Right hindlimb (tissue), 1 donor: ENCODE results near the gene KAT6B.

Source experiments
- DNase-seq: peaks from one replicate; pipeline ENCODE4 v3.0.0-alpha.2; 2018

Gene KAT6B

DNA sequence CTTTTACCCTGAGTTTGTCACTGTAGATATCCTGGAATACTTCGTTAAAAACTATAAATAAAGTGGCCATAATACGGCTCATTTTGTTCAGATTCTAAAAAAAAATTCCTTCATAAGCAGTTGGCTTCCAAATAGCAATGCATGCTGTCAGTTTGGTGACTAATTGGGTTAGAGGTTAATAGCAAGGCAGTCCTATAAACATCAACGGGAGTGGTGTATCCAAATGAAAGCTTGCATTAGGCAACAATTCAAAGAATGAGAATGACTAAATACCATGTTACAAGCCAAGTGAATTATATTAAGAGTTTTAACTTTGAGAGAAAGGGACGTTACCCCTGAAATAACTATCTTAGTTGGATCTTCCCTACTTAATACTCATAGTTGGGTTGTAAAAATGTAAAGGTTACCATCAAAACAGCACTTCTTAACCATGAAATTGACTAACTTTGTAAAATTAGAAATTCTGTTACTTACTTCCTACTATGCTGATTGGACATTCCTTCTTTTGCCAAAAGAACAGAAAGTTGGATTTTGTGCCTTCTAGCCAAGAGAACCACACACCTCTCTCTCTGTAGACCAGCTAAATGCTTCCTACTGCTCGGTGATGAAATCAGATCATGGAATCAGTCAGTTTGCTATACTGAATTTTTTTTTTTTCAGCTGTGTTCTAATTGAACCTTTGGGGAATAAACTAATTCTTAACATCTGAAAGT, 98.0 kb downstream of the KAT6B start:
- DNase-seq, result no peak

DNA sequence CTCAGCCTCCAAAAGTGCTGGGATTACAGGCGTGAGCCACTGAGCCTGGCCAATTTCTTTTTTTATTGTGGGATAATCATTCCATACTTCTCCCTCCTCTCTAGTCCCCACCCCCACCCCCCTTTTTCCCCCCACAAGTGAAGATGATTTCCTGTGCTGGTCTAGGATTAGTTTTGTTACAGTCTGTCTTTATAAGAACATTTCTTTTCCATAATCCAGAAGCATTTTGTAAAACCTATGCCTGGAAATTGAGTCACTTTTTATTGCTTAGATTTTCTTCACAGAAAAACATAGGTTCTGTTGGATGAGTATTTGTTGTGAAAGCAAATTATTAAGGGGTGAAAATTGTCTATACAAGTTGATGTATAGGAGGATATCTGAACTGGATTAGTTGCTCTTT, 98.9 kb downstream of the KAT6B start:
- DNase-seq, result no peak

DNA sequence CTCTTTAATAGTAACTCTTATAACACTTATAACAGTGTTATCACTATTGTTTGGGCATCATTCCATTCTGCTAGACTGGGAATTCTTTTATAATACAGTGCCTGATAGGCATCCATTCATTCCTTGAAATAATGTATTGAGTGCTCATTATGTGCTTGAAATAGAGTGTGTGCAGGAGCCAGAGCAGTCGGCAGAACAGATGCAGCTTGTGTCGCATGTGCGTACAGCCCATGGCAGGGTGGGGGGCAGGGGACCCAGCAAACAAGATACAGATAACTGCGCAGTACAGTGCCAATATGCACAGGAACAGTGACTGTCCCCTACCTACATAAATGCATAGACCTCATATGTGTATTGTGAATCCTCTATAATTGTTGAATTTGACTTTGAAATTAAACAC, 99.3 kb downstream of the KAT6B start:
- no peak for DNase-seq

DNA sequence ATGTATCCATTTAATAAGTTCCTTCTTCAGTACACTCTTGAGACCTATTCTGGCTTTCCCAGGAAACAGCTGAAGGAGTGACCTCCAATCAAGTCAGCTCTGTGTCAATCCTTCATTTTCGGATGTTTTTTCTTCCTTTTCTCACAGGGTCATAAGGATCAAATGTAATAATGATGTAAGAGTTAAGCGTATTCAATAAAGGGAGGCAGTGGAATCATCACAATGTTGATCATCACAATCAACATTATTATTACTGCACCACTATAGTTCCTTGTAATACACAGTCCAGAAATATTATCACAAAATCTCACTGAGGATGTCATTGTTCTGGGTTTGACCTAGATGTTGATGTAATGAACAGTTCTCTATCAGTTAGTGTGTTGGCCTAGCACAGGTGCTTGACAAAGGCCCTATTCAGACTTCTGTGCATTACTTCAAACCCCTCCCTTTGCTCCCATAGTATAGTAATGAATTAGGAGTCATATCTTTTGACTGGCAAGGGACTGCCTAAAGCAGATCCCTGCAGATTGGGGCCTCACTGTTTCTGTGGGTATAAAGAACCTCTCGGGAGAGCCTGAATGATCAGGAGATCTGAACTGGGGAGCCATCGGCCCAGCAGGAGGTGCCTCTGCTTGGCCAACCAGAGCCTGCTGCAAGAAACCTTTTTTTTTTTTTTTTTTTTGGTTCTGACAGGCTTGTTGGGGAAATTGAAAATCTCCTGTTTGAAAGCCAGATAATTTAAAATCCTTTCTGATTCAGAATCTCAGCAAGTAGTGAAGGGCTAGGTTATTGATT, 100.6 kb downstream of the KAT6B start:
- no peak for DNase-seq

DNA sequence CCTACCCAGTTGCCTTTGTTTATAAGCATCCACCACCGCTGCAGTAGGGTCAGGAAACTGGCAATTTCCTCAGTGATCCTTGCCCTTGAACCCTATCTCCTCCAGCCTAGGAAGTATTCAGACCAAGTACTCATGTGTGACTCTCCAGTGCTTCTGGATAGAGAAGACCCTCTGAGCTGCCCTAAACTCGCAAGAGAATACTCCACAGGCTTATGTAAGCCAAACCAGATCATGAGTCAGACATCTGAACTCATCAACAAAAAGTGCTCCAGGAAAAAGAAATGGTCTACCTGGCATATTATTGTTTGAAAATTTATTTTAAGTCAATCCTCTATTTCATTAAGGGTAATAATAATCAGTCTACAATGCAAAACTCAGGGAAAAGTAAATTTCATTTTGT, 101.3 kb downstream of the KAT6B start:
- no peak for DNase-seq

DNA sequence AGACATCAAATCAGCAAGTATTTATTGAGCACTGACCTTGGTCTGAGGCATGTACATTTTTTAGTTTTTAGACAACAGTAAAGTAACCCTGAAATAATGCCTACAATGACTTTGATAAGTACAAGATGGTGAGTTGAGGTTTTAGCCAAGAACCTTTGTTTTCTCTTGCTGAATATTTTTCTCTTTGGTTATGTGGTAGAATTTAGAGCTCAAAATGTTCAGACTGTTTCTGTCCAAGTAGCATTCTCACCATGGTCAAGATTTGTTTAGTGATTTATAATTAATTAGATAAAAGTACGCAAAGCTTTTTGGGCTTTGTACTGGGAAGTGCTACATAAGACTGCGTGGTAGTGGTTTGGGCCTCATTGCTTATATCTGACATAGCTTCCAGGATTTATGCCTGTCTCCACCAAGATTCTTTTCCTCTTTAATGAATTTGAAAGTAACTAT, 102.4 kb downstream of the KAT6B start:
- no peak for DNase-seq

DNA sequence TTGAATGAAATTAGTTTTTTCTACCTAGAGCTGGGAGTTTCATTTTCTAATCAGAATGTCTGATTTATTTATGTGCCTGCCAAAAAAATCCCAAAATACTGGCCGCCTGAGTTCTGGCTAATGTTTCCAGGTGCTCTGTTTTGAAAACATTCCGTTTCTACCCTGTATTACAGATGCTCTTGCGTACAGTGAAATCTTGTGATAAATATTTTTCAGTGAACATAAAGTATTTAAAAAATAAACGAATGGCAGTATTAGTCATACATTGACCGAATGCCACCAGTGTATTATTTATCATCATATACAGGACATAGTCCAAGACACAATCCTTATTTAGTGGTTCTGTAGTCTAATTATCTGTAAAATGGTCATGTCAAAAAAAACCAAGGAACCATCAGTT, 102.8 kb downstream of the KAT6B start:
- DNase-seq, result no peak

DNA sequence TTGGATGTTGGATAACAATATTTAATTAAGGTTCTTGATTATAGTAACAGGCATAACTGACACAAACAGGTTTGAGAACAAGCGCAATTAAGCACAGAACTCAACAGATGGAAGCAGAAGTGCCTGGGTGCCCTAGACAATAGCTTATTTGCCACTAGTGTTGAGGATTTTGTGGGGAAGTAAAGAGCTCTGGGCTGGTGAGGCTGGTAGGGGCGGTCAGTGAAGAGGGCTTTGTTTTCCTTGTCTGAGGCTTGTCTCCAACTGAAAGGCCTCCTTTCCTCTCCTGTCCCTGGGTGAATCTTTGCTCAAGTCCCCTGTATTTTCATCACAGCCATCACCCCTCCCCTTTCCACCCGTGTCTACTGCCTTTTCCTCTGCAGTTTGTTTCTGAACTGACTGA, 104.6 kb downstream of the KAT6B start:
- no peak for DNase-seq

DNA sequence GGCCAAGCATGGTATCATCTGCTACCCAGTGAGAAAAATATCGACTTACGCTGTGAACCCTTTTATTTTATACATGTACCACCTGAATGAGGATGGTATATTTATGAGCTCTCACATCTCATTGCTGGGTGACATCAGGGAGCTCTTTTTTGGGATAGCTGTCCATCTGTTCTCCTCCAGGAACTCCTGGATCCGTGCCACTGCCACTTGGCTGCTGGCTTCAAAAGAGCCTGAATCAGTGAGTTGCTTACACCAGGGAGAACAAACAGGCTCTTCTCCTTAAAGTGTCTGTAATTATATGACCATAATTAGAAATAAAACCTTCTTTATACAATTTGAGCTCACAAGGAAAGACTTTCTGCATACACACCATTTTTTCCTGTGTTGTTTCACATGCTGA, 106.2 kb downstream of the KAT6B start:
- DNase-seq, result peak; percentile 42

DNA sequence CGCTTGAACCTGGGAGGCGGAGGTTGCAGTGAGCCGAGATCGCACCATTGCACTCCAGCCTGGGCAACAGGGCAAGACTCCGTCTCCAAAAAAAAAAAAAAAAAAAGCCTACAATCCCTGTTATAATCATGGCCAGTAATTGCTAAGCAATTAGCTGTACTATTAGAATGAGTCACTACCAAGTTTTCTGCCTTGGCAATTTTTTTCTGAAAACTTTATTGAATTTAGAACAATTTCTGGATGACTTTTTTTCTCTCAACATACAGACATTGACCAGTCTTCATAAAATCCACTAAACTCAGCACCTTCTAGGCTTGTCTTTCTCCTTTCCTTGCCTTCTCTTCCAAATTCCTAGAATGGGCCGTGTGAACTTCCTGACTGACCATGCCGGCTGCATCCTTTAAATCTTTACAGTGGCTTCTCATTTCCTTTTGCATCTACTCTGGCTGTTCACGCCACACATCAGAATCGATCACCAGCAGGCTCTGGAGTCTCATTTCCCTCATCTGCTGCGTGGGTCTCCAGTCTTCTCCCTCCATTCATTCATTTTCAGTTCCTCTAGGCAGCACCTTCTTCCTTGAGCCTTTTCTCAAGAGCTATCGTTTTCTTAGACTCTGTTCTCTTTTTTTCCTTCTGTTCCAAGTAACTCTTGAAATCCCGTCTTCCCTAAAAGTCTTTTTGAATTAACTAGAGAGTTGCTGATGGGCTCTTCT, 107.9 kb downstream of the KAT6B start:
- DNase-seq, result no peak

DNA sequence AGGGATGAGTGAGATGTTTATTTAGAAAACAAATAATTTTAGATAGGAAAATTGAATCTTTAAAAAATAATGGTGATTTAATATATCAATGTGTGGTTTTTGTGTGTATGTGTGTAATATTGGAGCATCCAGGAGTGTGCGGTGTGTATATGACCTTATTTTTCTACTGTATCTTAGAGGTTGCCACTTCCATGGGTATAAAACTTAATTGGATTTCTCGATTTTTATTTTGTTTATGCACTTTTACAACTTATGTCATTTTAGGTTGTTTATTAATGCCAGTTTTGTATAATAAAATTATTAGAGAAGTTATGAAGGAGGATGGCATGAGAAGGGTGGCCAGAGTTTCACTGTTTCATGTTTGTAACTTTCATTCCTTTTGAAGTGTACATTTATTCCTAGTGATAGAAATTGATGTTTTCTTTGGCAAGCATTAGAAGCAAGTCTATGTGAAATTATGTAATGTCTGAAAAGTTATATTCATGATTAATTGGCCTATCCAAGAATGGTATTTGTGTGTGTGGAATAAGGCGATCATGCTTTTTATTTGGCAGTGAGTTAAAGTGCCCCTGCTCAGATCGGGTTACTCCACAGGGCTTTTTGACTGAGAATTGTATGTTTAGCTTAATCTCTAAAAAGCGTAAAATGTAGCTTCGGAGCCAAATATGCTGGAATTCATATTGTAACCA, 110.3 kb downstream of the KAT6B start:
- DNase-seq, result peak; percentile 37

DNA sequence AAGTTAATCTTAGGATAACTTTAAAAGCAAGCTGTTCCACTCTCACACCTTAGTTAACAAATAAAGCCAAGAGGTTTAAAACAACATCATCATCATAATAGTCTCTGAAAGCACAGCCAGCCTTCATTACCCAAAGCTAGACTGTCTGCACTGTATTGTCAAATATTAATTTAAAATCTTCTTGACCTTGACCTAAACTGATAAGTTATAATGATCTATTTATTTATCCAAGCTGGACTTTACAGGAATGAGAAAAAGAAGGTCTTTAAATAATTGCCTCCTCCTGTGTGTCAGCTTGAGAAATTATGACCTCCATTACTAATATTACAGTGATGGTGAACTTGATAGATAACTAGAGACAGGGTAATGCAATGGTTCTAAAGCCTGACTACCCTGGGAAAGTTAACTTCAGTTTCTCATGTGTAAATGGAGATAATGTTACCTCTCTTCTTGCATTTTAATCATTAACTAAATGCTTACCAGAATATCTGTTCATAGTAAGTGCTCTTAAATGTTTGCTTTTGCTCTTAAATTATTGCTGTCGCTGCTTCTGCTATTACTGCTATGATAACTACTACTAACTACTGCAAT, 111.0 kb downstream of the KAT6B start:
- no peak for DNase-seq

DNA sequence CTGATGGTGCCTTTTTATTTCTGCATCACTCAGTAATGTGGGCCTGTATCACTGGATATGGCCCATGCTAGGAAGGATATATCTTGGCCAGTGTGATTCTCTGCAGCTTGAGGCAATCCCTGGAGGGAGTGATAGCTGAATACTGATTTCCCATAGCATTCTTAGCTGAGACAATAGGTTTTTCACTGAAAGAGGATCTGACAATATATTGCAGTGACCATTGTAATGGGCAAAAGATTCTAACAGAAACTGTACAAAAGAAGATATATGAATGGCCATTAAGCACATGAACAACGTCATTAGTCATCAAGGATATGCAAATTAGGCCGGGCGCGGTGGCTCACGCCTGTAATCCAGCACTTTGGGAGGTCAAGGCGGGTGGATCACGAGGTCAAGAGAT, 117.8 kb downstream of the KAT6B start:
- no peak for DNase-seq

DNA sequence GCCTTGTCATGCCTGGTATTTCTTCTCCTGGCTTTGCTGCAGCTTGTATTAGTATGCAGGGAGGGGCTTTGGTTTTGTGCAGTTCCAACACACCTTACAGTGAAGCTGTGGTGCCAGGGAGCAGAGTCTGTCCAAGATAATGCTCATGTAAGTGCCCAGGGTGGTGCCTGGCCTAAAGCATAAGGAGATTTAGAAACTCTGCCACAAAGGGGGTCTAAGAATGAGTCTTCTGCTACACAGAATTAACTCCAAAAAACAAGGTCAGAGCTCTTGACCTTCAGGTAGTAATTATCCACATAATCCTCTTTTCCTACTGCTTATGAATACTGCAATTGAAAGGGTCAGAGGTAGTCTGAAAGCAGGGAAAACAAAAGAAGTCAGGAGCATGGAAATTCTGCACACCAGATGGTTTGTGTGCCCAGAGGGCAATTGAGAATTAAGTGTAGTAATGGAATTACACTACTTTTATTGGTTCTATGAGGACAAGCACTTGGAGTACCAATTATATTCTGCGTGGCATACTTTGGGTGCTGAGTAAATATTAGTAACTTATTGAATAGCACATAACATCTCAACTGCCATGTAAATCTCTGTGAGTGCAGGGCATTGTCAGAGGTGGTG, 121.5 kb downstream of the KAT6B start:
- no peak for DNase-seq

DNA sequence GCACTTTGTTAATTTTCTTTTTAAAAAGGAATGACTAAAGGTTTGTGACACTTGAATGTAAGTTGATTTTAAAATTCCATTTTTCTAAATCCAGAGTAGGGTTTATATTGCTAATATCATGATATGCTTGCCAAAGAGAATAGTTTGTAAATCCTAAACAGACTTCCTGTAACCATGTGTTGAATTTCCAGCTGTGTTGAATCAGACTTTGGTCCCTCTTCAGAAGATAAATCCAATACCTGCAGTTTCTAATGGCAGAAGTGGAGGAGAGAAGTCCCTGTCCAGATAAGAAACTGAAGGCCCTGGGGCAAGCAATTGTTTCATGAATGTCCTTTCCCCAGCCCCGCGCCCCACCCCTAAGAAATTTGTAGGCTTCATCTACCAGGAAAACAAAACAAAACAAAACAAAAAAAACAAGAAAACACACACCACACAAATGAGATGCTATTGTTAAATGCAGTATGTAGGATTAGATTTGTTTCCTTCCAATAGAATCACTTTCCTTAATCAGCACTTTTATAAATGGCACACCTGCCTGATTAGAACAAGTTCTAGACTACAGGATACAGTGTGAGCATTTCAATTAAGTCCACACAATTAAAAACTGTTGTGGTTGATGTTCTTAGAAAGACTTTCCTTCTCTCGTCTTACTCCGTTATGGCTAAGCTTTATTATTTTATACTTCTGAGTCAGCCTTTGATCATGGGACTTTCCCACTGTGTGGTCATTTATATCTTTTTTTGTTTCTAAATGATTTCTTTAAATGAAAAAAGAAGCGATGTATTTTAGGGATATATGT, 122.8 kb downstream of the KAT6B start:
- DNase-seq, result no peak

DNA sequence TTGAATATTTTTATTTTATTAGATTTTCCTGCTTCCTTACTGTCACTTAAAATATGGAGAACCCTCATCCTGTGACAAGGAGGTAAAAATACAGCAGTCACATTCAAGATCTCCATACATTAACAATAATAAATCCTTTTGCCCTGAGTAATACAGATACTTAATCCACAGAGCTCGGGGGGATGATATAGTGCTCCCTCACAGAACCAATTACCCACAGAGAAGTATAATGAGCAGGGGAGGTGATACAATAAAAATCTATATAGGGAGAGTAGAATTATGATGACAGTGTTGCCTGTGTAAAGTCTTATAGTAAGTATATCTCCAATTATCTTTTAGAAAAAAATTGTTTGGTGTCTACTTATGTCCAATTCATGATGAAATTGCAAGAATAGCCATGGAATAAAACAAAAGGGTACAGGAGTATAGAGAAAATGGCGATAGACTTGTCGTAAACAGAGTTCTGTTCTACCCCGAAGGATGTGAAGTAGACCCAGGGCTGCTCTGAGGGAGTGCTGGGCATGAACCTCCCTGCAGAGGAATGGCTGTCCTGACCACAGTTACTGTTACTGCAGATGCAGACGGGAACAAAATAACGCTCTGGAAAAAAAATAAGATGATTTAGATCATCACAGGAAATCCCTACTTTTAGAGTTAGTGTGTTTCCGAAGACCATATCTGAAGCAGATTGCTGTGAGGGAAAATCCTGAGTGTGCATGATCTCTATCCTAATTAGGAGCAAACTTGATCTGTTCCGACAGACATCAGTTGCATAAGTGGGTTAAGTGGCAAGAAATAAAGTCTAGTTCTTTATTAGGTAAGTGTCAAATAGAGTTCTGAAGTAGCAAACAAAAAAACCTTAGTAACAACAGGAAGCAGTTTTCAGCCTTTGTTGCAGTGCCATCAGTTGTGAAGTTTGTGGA, 123.7 kb downstream of the KAT6B start:
- DNase-seq, result no peak

DNA sequence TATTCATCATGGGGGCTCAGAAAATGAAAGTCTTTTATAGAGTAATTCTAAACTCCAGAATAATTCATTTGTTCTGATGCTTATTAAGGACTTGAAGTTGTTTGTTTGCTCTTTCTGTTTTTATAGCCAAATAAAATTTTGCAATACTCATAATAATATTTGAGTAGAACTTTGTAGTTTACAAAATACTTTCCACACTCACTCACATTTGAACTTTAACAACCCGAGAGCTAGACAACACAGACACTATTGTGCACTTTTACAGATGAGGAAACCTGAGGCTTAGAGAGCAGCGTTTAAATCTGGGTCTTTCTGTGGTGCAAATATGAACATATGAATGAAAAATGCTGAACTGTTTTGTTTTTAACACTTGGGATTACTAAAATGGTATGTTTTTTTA, 126.8 kb downstream of the KAT6B start:
- no peak for DNase-seq

DNA sequence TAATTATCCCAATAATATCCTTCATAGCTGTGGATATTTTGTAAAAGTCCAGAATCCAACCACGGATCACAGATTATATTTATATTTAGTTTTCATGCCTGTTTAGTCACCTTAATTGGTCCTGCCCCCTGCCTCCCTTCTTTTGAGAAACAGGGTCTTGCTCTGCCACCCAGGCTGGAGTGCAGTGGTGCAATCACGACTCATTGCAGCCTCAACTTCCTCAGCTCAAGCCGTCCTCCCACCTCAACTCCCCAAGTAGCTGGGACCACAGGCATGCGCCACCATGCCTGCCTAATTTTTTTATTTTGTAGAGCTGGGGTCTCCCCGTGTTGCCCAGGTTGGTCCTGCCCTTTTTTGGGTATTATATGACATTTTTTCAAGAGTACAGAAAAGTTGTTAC, 129.4 kb downstream of the KAT6B start:
- DNase-seq, result no peak

DNA sequence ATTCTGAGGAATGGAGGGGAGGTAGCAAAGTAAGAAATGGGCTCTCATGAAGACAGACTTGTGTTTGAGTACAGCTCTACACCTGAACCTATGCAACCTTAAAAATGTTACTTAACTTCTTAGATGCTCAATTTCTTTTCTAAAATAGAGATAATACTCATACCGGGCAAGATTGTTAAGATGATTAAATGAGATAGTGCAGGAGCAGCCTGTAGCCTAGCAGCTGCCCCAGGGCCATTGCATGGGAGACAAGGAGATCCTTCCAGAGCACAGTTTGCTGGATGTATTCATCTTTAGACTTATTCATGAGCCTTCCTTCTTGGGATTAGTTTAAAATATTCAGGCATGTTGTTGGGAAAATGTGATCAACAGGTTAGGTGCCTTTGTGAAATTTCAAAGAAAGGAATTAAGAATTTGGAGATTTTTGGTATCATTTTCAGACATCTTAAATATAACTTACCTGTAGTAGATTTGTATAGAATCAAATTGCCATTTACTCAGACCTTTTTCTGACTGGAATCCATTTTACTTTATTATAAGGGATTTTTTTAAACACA, 130.2 kb downstream of the KAT6B start:
- no peak for DNase-seq
